GM13977 (cell line): ENCODE data around the gene MTOR.

Experiments used
- DNase-seq: peaks from one replicate; pipeline ENCODE4 v3.0.0; 2012; ENCODE audit warnings: low spot score
- CTCF ChIP-seq: IDR thresholded peaks from 2 replicates; pipeline ENCODE4 v1.5.1; 2012; ENCODE audit warnings: mild to moderate bottlenecking, control low read depth; ENCODE audit not compliant: insufficient read depth; ENCODE audit errors: extremely low read depth, missing control alignments
- in situ Hi-C: fragments of 300-500 bp; cut with MboI; formaldehyde crosslinking; loops from one replicate; pipeline ENCODE4 v1.12.0; 2022; ENCODE audit warnings: low sequenced_read_pairs, low pct_unique_long_range_greater_than_20kb, mixed read lengths, inconsistent platforms; ENCODE audit not compliant: unreplicated experiment

MTOR gene

GRCh38 chr1:11134251-11134897 is 128.0 kb downstream of the MTOR start:
- no peak for DNase-seq
- in situ Hi-C loops, result no loop called here
- TF ChIP-seq CTCF, result no peak

- DNase-seq, result no peak
- in situ Hi-C loops, result no loop called here
- TF ChIP-seq CTCF, result no peak
Measured at GRCh38 chr1:11132563-11133293, 129.6 kb downstream of the MTOR start.

- TF ChIP-seq CTCF, result no peak
- in situ Hi-C loops, result no loop called here
- DNase-seq, result no peak
Measured at GRCh38 chr1:11131816-11132215, 130.5 kb downstream of the MTOR start.

GRCh38 chr1:11130406-11130805 is 131.9 kb downstream of the MTOR start:
- in situ Hi-C loops, result no loop called here
- TF ChIP-seq CTCF, result no peak
- DNase-seq, result no peak

DNA sequence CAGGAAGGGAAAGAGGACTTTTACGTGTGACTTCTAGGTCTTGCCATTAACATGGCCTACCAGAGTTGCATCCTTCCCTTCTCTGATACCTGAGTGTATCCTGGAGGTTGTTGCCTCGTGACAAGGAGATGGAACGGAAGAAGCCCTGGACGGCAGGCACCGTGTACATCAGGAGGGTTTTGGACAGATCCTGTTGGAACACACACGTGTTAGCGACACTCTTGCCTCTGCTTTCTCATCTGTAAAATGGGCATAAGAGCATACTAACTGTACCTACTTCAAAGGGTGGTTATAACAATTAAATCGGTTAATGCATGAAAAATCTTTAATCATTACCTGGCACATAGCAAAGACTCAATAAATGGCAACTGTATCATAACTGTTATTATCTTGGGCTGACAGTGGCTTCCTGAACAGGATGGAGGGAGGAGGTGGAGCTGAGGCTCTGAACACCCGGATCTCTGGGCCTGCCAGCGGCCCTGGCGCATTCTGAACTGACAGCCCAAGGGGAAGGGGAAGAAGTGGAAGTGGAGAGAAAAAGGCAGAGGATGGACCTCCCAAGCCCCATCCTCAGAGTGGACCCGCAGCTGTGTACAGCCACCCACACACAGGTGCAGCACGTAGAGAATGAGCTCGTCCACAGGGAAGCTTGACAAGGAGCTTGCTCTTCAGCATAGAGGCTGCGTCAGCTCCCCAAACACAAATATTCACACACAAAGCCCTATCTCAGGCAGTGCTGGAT is 132.5 kb downstream of the MTOR start:
- TF ChIP-seq CTCF, result no peak
- DNase-seq, result no peak
- in situ Hi-C loops, result no loop called here

DNA sequence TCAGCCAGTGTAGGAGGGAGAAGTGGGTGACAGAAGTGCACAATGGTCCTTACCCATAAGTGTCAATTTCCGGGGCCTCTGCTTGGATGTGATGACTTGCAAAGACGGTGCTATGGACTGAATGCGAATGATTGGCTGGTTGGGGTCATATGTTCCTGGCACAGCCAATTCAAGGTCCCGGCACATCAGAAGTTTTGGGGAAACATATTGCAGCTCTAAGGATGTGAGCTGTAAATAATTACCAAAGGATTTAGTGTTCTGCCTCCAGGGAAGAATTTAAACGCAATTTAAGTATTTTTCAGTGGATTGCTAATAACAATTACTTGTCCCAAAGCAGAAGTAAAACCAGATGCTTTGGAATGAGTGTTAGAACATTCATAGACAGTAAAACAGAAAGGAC is 135.8 kb downstream of the MTOR start:
- no peak for TF ChIP-seq CTCF
- in situ Hi-C loops, result no loop called here
- DNase-seq, result no peak
